ENCODE data around the gene TTC7B. TPM values are rescaled to one million over a fixed set of nuclear protein-coding genes. Genes with fewer than 3 reads are reported as not detected.

TTC7B gene
- total and polyA plus RNA-seq, 2 donors (not counting 3 experiments of a cell fraction or from before 2014, with no cell fraction given), result 46.8 to 76.5 TPM

DNA sequence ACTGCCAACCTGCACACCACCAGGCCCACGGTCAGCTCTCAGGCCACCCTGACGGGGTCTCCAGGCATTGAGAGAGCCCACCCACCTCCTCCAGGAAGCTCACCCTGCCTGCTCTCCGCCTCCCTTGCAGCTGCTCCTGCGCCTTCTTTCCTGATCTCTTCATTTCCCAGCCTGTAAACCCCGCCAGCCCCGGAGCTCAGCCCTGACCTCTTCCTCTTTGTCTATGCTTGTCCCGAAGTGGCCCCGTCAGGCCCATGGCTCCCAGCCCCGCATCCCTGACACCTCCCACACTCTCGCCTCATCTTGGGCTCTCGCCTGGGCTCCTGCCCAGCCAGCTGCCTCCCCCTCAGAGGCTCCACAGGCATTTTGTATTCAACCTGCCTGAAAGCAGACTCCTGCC, 280.1 kb downstream of the TTC7B start:
- intact Hi-C loops (cut with micrococcal nuclease) (no loop called here), dilution Hi-C loops (cut with MboI; ENCODE audit: extremely low pct_ligation_motif_present, low sequenced_read_pairs) (no loop called here)
- no peak for FAIRE-seq
- TF ChIP-seq MYC (IDR thresholded peaks at IDR 0.05; ENCODE audit: low read depth, low read length) (no peak), POLR2A (IDR thresholded peaks at IDR 0.05; ENCODE audit: low read depth, low read length) (no peak), FOS (IDR thresholded peaks at IDR 0.05; ENCODE audit: borderline replicate concordance, insufficient read depth, low read length) (no peak)
- TF ChIP-seq, protein P1, sequence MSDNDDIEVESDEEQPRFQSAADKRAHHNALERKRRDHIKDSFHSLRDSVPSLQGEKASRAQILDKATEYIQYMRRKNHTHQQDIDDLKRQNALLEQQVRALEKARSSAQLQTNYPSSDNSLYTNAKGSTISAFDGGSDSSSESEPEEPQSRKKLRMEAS (IDR thresholded peaks at IDR 0.05; ENCODE audit: insufficient read depth, insufficient read length), result no peak
- TF ChIP-seq, protein P2, sequence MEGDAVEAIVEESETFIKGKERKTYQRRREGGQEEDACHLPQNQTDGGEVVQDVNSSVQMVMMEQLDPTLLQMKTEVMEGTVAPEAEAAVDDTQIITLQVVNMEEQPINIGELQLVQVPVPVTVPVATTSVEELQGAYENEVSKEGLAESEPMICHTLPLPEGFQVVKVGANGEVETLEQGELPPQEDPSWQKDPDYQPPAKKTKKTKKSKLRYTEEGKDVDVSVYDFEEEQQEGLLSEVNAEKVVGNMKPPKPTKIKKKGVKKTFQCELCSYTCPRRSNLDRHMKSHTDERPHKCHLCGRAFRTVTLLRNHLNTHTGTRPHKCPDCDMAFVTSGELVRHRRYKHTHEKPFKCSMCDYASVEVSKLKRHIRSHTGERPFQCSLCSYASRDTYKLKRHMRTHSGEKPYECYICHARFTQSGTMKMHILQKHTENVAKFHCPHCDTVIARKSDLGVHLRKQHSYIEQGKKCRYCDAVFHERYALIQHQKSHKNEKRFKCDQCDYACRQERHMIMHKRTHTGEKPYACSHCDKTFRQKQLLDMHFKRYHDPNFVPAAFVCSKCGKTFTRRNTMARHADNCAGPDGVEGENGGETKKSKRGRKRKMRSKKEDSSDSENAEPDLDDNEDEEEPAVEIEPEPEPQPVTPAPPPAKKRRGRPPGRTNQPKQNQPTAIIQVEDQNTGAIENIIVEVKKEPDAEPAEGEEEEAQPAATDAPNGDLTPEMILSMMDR (IDR thresholded peaks at IDR 0.05; ENCODE audit: extremely low read depth in 1 of 2, insufficient read depth in 1 of 2, low read depth in 1 of 2, low read length in 2 of 2), result no peak
- Histone ChIP-seq H3K9ac (replicated peaks; ENCODE audit: extremely low read depth, insufficient read depth, low read length) (no peak overlapping the region), H3K4me3 (replicated peaks in 1 of 3; ENCODE audit: insufficient read depth in 1 of 3, low read depth in 1 of 3, low read length in 3 of 3) (no peak overlapping the region), H3K9me1 (replicated peaks; ENCODE audit: control insufficient read depth, extremely low read depth, insufficient read depth, low read length) (no peaks in the 10 kb centered on the region), H3K4me2 (ENCODE audit: insufficient read depth, low read length) (no peak overlapping the region), H4K20me1 (replicated peaks; ENCODE audit: control insufficient read depth, extremely low read depth, insufficient read depth, low read length) (no peaks in the 10 kb centered on the region), H2AFZ (ENCODE audit: low read depth, low read length) (no peak overlapping the region), H3K27me3 (ENCODE audit: control insufficient read depth in 2 of 2, insufficient read depth in 2 of 2, low read length in 2 of 2) (no peaks in the 10 kb centered on the region), H3K4me1 (ENCODE audit: control insufficient read depth, extremely low read depth, insufficient read depth, low read length) (peaks cover 9% of the 10 kb centered on the region), H3K9me3 (replicated peaks; ENCODE audit: control insufficient read depth, insufficient read depth, low read length) (no peaks in the 10 kb centered on the region), H3K36me3 (ENCODE audit: control insufficient read depth in 2 of 2, extremely low read depth in 1 of 2, insufficient read depth in 2 of 2, low read length in 2 of 2) (peaks cover 0 to 6% of the 10 kb centered on the region in 2 experiments), H3K27ac (ENCODE audit: insufficient read depth, low read depth, low read length) (no peak overlapping the region), H3K79me2 (ENCODE audit: control insufficient read depth, insufficient read depth, low read length) (no peaks in the 10 kb centered on the region)
- POLR2A ChIA-PET, result no interaction called here
- no TSS peak for BruUV-seq (replicated peaks)
- CTCF ChIA-PET, result interaction anchor here (1.0 to 1.5 kb wide), 3 partner anchors 81 to 222 kb away, joined by 3 read pairs; no protein-coding TSS in a partner anchor
- no peak for DNase-seq (ENCODE audit: low read depth, low spot score)

- dilution Hi-C loops (cut with MboI; ENCODE audit: extremely low pct_ligation_motif_present, low sequenced_read_pairs), result no loop called here
- Histone ChIP-seq H3K9me1 (replicated peaks; ENCODE audit: control insufficient read depth, extremely low read depth, insufficient read depth, low read length) (no peaks in the 10 kb centered on the region), H3K4me1 (ENCODE audit: control insufficient read depth, extremely low read depth, insufficient read depth, low read length) (peaks cover 9% of the 10 kb centered on the region), H3K36me3 (ENCODE audit: control insufficient read depth in 2 of 2, extremely low read depth in 1 of 2, insufficient read depth in 2 of 2, low read length in 2 of 2) (peaks cover 0 to 5% of the 10 kb centered on the region in 2 experiments), H3K27me3 (ENCODE audit: control insufficient read depth in 2 of 2, insufficient read depth in 2 of 2, low read length in 2 of 2) (no peaks in the 10 kb centered on the region), H3K9me3 (replicated peaks; ENCODE audit: control insufficient read depth, insufficient read depth, low read length) (no peaks in the 10 kb centered on the region), H3K79me2 (ENCODE audit: control insufficient read depth, insufficient read depth, low read length) (no peaks in the 10 kb centered on the region), H3K9ac (replicated peaks; ENCODE audit: extremely low read depth, insufficient read depth, low read length) (no peak overlapping the region), H2AFZ (ENCODE audit: low read depth, low read length) (no peak overlapping the region), H3K4me2 (ENCODE audit: insufficient read depth, low read length) (no peak overlapping the region), H4K20me1 (replicated peaks; ENCODE audit: control insufficient read depth, extremely low read depth, insufficient read depth, low read length) (no peaks in the 10 kb centered on the region), H3K27ac (ENCODE audit: insufficient read depth, low read depth, low read length) (no peak overlapping the region), H3K4me3 (replicated peaks in 1 of 3; ENCODE audit: insufficient read depth in 1 of 3, low read depth in 1 of 3, low read length in 3 of 3) (no peak overlapping the region)
- ChIA-PET POLR2A (no interaction called here), CTCF (interaction anchor here (1.0 to 1.5 kb wide), 3 partner anchors 81 to 223 kb away, joined by 3 read pairs; no protein-coding TSS in a partner anchor)
- intact Hi-C loops (cut with micrococcal nuclease), result no loop called here
- FAIRE-seq (no peak), DNase-seq (ENCODE audit: low read depth, low spot score) (no peak)
- no peak for TF ChIP-seq POLR2AphosphoS5 (IDR thresholded peaks at IDR 0.05; ENCODE audit: insufficient read depth, low read depth, low read length)
- TF ChIP-seq POLR2A (IDR thresholded peaks at IDR 0.05; ENCODE audit: low read depth, low read length), result no peak
- TF ChIP-seq GATA2 (IDR thresholded peaks at IDR 0.05; ENCODE audit: insufficient read depth, insufficient read length, low read depth, low read length), result no peak
- TF ChIP-seq, protein P2 (IDR thresholded peaks at IDR 0.05; ENCODE audit: extremely low read depth in 1 of 2, insufficient read depth in 1 of 2, low read depth in 1 of 2, low read length in 2 of 2), result no peak
- TF ChIP-seq FOS (IDR thresholded peaks at IDR 0.05; ENCODE audit: borderline replicate concordance, insufficient read depth, low read length), result no peak
- no peak for TF ChIP-seq MYC (IDR thresholded peaks at IDR 0.05; ENCODE audit: low read depth, low read length)
- TF ChIP-seq, protein P1 (IDR thresholded peaks at IDR 0.05; ENCODE audit: insufficient read depth, insufficient read length), result no peak
- TF ChIP-seq JUN (IDR thresholded peaks at IDR 0.05; ENCODE audit: borderline replicate concordance, insufficient read depth, insufficient read length, low read depth), result no peak
- TF ChIP-seq EZH2 (IDR thresholded peaks at IDR 0.05; ENCODE audit: borderline replicate concordance, low read depth, low read length, severe bottlenecking), result no peak
- BruUV-seq (replicated peaks), result no TSS peak
Observed at GRCh38 chr14:90535556-90536090, 280.6 kb downstream of the TTC7B start.

All from endothelial cell of umbilical vein (primary cell).